BJ (cell line): ENCODE results near the gene OVOL1. TPM values are rescaled to one million over a fixed set of nuclear protein-coding genes. Genes with fewer than 3 reads are reported as not detected.
A peak's percentile ranks its signal among the peaks of the same experiment; 100 is the strongest.

ENCODE experiments used
- CTCF ChIA-PET: fragments of 350-600 bp; formaldehyde crosslinking; extraction: SDS; loops from one replicate; lab custom pipeline; 2021; ENCODE audit warnings: antibody characterized with exemption, inconsistent platforms; lab: Yijun Ruan, JAX
- POLR2A ChIA-PET: fragments of 300-600 bp; sonication (Branson Sonifier 250); formaldehyde crosslinking; extraction: SDS; loops from one replicate; lab custom pipeline; 2021; ENCODE audit warnings: antibody characterized with exemption; lab: Charles Lee
- DNase-seq: peaks from one replicate; pipeline ENCODE4 v3.0.0-alpha.2; 2011; ENCODE audit warnings: low read depth
- H3K27me3 ChIP-seq: 2 replicates; pipeline ENCODE4 v1.6.0; 2011; ENCODE audit warnings: low read length; ENCODE audit not compliant: control insufficient read depth, insufficient read depth
- H3K36me3 ChIP-seq: 2 replicates; pipeline ENCODE4 v1.5.1; 2011; ENCODE audit warnings: low read length; ENCODE audit not compliant: control insufficient read depth, insufficient read depth
- H3K4me3 ChIP-seq: 2 replicates; pipeline ENCODE4 v1.5.1; 2011; ENCODE audit warnings: low read depth, mild to moderate bottlenecking, control low read depth, low read length
- polyA plus RNA-seq: library from polyadenylated mRNA; depleted of rRNA; stranded (reverse); fragments of >200 nt; gene quantifications from 2 replicates; pipeline ENCODE4 v1.2.3, GENCODE V29; 2011
- TF ChIP-seq, protein P1 (sequence below): IDR thresholded peaks from 2 replicates; pipeline ENCODE4 v1.5.1; 2011; ENCODE audit warnings: low read depth, mild to moderate bottlenecking, control low read depth, inconsistent platforms, low read length, moderate library complexity; ENCODE audit not compliant: insufficient read depth

The OVOL1 gene
- polyA plus RNA-seq, 1 experiment, result not detected

DNA sequence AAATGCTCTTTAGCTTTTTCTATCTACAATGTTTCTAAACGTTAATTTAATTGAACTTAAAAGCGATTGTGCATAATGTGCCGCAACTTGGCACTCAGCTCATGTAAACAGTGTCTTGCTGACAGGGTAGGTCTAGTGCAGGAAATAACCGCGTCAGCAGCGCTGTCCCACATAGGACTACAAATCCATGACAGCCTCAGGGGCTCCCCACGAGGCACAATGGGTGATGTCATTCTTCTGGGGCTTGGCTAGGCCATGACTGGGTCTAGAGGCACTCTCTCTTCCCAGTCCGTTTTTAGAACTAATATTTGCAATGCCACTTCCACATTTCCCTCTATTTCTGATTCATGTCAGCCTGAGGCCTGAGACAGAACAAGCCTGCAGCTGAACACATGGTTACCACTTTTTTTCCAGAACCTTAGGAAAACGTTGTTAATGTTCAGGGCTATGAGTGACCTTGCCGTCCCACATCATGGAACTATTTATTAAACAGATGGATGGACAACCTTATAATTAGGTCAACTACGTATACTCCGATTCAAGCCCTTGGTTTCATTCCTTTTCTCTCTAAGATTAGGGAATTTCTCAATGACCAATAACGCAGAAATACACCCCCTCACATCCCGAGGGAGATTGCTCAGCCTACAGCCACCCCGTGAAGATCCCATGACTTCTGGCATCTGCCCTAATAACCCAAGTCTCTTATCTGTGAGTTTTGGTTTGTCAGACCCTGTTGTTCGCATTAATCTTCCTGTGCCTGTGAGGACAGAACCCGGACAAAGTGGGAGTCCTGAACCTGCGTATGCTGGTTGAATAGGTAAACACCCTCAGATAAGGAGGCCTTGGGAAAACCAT is 27.5 kb downstream of the OVOL1 start:
- TF ChIP-seq, protein P1, sequence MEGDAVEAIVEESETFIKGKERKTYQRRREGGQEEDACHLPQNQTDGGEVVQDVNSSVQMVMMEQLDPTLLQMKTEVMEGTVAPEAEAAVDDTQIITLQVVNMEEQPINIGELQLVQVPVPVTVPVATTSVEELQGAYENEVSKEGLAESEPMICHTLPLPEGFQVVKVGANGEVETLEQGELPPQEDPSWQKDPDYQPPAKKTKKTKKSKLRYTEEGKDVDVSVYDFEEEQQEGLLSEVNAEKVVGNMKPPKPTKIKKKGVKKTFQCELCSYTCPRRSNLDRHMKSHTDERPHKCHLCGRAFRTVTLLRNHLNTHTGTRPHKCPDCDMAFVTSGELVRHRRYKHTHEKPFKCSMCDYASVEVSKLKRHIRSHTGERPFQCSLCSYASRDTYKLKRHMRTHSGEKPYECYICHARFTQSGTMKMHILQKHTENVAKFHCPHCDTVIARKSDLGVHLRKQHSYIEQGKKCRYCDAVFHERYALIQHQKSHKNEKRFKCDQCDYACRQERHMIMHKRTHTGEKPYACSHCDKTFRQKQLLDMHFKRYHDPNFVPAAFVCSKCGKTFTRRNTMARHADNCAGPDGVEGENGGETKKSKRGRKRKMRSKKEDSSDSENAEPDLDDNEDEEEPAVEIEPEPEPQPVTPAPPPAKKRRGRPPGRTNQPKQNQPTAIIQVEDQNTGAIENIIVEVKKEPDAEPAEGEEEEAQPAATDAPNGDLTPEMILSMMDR, result no peak
- H3K27me3 ChIP-seq, result peaks cover 3% of the 10 kb centered on the region; the same call in 1 of the 2 replicates
- ChIA-PET CTCF (interaction anchor here (1.4 to 4.5 kb wide), 4 partner anchors 15 to 102 kb away, joined by 3 to 43 read pairs (median 24); partner anchors contain the start of genes AP5B1 and KAT5), POLR2A (no interaction called here)
- H3K4me3 ChIP-seq, result no peak overlapping the region
- no peaks in the 10 kb centered on the region for H3K36me3 ChIP-seq
- DNase-seq, result no peak

DNA sequence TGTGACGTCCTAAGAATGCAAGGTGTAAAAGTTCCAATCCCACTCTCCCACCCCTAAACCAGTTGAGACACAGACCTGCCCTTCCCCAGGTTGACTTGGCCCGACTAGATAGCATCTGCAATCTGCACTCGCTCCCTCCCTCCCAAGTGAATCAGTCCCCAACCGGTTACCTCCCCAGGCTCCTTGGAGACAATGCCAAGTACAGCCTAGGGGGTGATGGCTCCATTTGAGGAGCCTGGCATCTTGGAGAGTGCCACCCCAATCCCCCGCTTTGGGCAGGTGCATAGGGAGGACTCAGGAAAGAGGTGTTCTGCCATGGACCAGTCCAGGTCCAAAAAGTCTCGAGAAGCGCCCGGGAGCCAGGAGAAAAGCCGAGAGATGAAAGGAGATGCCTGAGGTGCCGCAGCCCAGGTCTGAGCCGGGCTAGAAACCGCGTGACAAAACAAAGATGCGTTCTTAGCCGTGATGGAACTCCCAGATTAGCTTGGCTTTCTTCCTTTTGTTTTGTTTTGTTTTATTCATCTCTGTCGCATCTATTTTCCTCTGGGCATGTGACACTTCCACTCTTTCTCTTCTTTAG is 28.2 kb downstream of the OVOL1 start:
- TF ChIP-seq, protein P1, result no peak
- H3K27me3 ChIP-seq, result peaks cover 2% of the 10 kb centered on the region; the same call in 1 of the 2 replicates
- CTCF ChIA-PET, result interaction anchor here (0.6 to 4.5 kb wide), 7 partner anchors 16 to 110 kb away, joined by 3 to 43 read pairs (median 5); partner anchors contain the start of genes AP5B1 and KAT5
- no peaks in the 10 kb centered on the region for H3K36me3 ChIP-seq
- no peak for DNase-seq
- H3K4me3 ChIP-seq, result no peak overlapping the region
- POLR2A ChIA-PET, result no interaction called here

DNA sequence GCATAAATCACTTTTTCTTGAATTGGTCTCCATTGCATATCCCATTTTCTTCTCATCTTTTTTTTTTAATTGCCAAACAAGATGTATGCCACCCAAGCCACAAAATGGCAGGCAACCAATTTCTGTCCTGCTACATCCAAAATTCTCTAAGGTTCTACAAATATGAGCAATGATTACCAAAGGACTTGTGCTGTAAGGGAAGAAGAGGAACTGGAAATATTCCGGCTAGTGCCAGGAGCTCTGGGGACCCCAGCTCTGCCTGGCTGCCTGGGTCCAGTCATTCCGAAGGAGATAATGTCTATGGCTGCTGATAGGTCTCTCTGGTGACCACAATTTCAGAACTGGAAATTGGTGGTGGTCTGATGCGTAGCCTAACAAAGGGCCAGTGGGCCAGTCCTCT is 29.8 kb downstream of the OVOL1 start:
- Histone ChIP-seq H3K36me3 (no peaks in the 10 kb centered on the region), H3K4me3 (no peak overlapping the region), H3K27me3 (peaks cover 1% of the 10 kb centered on the region; the same call in 1 of the 2 replicates)
- TF ChIP-seq, protein P1, result no peak
- no peak for DNase-seq
- CTCF ChIA-PET, result interaction anchor here (0.7 to 4.5 kb wide), 20 partner anchors 9 to 359 kb away, joined by 3 to 43 read pairs (median 4); partner anchors contain the start of genes AP5B1, KAT5, MAP3K11 and MUS81
- POLR2A ChIA-PET, result no interaction called here

DNA sequence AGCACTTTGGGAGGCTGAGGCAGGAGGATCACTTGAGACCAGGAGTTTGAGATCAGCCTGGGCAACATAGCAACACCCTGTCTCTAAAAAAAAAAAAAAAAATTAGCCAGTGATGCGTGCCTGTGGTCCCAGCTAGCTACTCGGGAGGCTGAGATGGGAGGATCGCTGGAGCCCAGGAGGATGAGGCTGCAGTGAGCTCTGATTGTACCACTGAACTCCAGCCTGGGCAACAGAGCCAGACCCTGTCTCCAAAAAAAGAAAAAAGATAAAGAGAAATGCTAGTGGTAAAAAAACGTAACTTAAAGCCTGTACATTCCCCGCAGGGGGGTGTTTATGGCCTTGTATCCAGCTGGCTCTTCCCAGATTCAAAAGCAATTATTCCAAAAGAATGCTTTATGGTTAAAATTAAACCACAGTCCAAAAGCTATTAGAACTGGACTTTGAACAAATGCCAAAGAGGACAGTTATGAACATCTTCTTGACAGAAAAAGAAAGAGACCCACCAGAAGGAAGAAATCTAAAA is 30.5 kb downstream of the OVOL1 start:
- TF ChIP-seq, protein P1, result no peak
- CTCF ChIA-PET, result interaction anchor here (0.7 to 4.5 kb wide), 33 partner anchors 9 to 242 kb away, joined by 3 to 43 read pairs (median 4); partner anchors contain the start of genes AP5B1, KAT5, MUS81 and PCNX3
- Histone ChIP-seq H3K4me3 (peak overlapping the region; percentile 58), H3K27me3 (no peaks in the 10 kb centered on the region), H3K36me3 (no peaks in the 10 kb centered on the region)
- POLR2A ChIA-PET, result interaction anchor here (0.6 kb wide), 2 partner anchors 105 to 1054 kb away, joined by 3 to 4 read pairs; partner anchors contain the start of gene KAT5
- no peak for DNase-seq
